ENCODE results near the gene TSACC.

TSACC gene

GRCh38 chr1:156386949-156387869 is 48.9 kb downstream of the TSACC start:
- H3F3A ChIP-seq (ENCODE audit: control insufficient read depth, insufficient read depth): no peaks in the 10 kb centered on the region
- H3K27me3 ChIP-seq (ENCODE audit: control insufficient read depth, low read length): peaks cover 46% of the 10 kb centered on the region
- H3K9me3 ChIP-seq (ENCODE audit: control insufficient read depth, insufficient read depth, low read length): no peaks in the 10 kb centered on the region
- H3K79me2 ChIP-seq (ENCODE audit: control insufficient read depth, low read length): no peaks in the 10 kb centered on the region
- H3K4me2 ChIP-seq (ENCODE audit: low read length): no peak overlapping the region
- H3K9me2 ChIP-seq (replicated peaks; ENCODE audit: control insufficient read depth, low read length): no peaks in the 10 kb centered on the region
- H3K36me3 ChIP-seq (ENCODE audit: control insufficient read depth, low read length): no peaks in the 10 kb centered on the region
- H3K4me1 ChIP-seq (ENCODE audit: control insufficient read depth, low read length): peaks cover 6% of the 10 kb centered on the region
- H3K4me3 ChIP-seq (ENCODE audit: low read length): no peak overlapping the region
- H4K20me1 ChIP-seq (ENCODE audit: control insufficient read depth, insufficient read depth, low read depth, low read length): no peaks in the 10 kb centered on the region
- TF ChIP-seq, protein P1, sequence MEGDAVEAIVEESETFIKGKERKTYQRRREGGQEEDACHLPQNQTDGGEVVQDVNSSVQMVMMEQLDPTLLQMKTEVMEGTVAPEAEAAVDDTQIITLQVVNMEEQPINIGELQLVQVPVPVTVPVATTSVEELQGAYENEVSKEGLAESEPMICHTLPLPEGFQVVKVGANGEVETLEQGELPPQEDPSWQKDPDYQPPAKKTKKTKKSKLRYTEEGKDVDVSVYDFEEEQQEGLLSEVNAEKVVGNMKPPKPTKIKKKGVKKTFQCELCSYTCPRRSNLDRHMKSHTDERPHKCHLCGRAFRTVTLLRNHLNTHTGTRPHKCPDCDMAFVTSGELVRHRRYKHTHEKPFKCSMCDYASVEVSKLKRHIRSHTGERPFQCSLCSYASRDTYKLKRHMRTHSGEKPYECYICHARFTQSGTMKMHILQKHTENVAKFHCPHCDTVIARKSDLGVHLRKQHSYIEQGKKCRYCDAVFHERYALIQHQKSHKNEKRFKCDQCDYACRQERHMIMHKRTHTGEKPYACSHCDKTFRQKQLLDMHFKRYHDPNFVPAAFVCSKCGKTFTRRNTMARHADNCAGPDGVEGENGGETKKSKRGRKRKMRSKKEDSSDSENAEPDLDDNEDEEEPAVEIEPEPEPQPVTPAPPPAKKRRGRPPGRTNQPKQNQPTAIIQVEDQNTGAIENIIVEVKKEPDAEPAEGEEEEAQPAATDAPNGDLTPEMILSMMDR (IDR thresholded peaks at IDR 0.05; ENCODE audit: low read depth, low read length, poor library complexity, severe bottlenecking): no peak
- no peak for TF ChIP-seq EZH2phosphoT487 (IDR thresholded peaks at IDR 0.05; ENCODE audit: borderline replicate concordance, low read length)
- H3K27ac ChIP-seq (ENCODE audit: low read depth, low read length): no peak overlapping the region

DNA sequence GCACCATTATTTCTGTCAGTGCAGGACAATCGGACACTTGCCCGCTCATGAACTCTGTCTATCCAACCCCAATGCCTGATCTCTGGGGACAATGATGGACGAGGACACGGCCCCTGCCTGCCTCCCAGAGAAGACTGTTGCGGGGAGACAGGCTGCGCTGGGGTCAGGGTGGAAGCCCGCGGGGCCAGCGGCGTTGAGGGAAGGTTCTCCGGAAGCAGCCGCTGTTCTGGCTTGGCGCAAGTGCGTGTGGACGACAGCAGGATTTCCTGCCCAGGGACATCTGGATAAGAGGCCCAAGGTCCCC is 49.5 kb downstream of the TSACC start:
- no peaks in the 10 kb centered on the region for H3K9me3 ChIP-seq (ENCODE audit: control insufficient read depth, insufficient read depth, low read length)
- peaks cover 6% of the 10 kb centered on the region for H3K4me1 ChIP-seq (ENCODE audit: control insufficient read depth, low read length)
- H3K36me3 ChIP-seq (ENCODE audit: control insufficient read depth, low read length): no peaks in the 10 kb centered on the region
- H3K27ac ChIP-seq (ENCODE audit: low read depth, low read length): no peak overlapping the region
- TF ChIP-seq, protein P1 (IDR thresholded peaks at IDR 0.05; ENCODE audit: low read depth, low read length, poor library complexity, severe bottlenecking): no peak
- TF ChIP-seq EZH2phosphoT487 (IDR thresholded peaks at IDR 0.05; ENCODE audit: borderline replicate concordance, low read length): no peak
- H3F3A ChIP-seq (ENCODE audit: control insufficient read depth, insufficient read depth): no peaks in the 10 kb centered on the region
- H3K27me3 ChIP-seq (ENCODE audit: control insufficient read depth, low read length): peaks cover 41% of the 10 kb centered on the region
- H4K20me1 ChIP-seq (ENCODE audit: control insufficient read depth, insufficient read depth, low read depth, low read length): no peaks in the 10 kb centered on the region
- no peaks in the 10 kb centered on the region for H3K79me2 ChIP-seq (ENCODE audit: control insufficient read depth, low read length)
- H3K9me2 ChIP-seq (replicated peaks; ENCODE audit: control insufficient read depth, low read length): no peaks in the 10 kb centered on the region
- H3K4me2 ChIP-seq (ENCODE audit: low read length): no peak overlapping the region
- H3K4me3 ChIP-seq (ENCODE audit: low read length): no peak overlapping the region

- Histone ChIP-seq H3K4me1 (ENCODE audit: control insufficient read depth, low read length) (peaks cover 6% of the 10 kb centered on the region), H3K27ac (ENCODE audit: low read depth, low read length) (no peak overlapping the region), H4K20me1 (ENCODE audit: control insufficient read depth, insufficient read depth, low read depth, low read length) (no peaks in the 10 kb centered on the region), H3K4me2 (ENCODE audit: low read length) (peak overlapping the region; percentile 27; the same call in 1 of the 2 replicates), H3K9me3 (ENCODE audit: control insufficient read depth, insufficient read depth, low read length) (no peaks in the 10 kb centered on the region), H3K9me2 (replicated peaks; ENCODE audit: control insufficient read depth, low read length) (no peaks in the 10 kb centered on the region), H3K36me3 (ENCODE audit: control insufficient read depth, low read length) (no peaks in the 10 kb centered on the region), H3K79me2 (ENCODE audit: control insufficient read depth, low read length) (no peaks in the 10 kb centered on the region), H3K4me3 (ENCODE audit: low read length) (no peak overlapping the region), H3K27me3 (ENCODE audit: control insufficient read depth, low read length) (peaks cover 40% of the 10 kb centered on the region), H3F3A (ENCODE audit: control insufficient read depth, insufficient read depth) (no peaks in the 10 kb centered on the region)
- TF ChIP-seq, protein P1 (IDR thresholded peaks at IDR 0.05; ENCODE audit: low read depth, low read length, poor library complexity, severe bottlenecking): no peak
- no peak; the same call in 1 of the 2 replicates for TF ChIP-seq EZH2phosphoT487 (IDR thresholded peaks at IDR 0.05; ENCODE audit: borderline replicate concordance, low read length)
These were observed 50.1 kb downstream of the TSACC start for GRCh38 chr1:156388174-156389137.
